ENCODE measurements around the gene KDM6B.

- TF ChIP-seq POLR2A (IDR thresholded peaks at IDR 0.05; ENCODE audit: low read length) (no peak), GATA1 (IDR thresholded peaks at IDR 0.05; ENCODE audit: low read depth, low read length) (no peak)
Observed at GRCh38 chr17:7811251-7811650, 22.8 kb upstream of the KDM6B start.
